Limb (tissue), 2 donors: Measurements from ENCODE around the gene NPAP1.
"Not testable (repeated sequence)": the region's sequence is repeated elsewhere in the genome, so short reads cannot be mapped to it uniquely, and the experiment has no call there.

Source experiments
- DNase-seq, 2 donors: peaks; one replicate each; pipeline ENCODE4 v3.0.0-alpha.2; 2016; ENCODE audit errors: extremely low spot score in 2 of 2

Gene NPAP1, protein sequence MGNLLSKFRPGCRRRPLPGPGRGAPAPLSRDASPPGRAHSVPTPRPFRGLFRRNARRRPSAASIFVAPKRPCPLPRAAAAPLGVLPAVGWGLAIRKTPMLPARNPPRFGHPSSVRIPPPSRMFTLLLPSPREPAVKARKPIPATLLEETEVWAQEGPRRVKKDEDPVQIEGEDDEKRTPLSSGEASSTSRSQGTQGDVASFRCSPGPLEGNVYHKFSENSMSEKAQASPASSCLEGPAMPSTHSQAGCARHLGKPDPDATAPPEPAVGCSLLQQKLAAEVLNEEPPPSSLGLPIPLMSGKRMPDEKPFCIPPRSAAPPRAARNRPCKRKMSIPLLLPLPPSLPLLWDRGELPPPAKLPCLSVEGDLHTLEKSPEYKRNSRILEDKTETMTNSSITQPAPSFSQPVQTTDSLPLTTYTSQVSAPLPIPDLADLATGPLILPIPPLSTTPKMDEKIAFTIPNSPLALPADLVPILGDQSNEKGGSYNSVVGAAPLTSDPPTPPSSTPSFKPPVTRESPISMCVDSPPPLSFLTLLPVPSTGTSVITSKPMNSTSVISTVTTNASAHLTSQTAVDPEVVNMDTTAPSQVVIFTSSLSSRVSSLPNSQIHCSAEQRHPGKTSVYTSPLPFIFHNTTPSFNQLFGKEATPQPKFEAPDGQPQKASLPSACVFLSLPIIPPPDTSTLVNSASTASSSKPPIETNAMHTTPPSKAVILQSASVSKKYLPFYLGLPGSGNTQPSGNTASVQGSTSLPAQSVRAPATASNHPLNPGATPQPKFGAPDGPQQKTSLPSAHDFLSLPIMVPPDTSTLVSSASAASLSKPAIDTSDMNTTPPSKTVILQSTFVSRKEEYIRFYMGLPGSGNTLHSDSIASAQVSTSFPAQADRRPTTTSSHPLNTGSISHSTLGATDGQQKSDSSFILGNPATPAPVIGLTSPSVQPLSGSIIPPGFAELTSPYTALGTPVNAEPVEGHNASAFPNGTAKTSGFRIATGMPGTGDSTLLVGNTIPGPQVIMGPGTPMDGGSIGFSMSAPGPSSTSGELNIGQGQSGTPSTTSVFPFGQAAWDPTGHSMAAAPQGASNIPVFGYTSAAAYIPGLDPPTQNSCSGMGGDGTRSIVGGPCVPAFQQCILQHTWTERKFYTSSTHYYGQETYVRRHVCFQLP

GRCh38 chr15:24675332-24676144 is at the start of gene NPAP1:
NPAP1 (plus strand) TSS chr15:24675775; CDS start chr15:24675868, 93 bp downstream.
- DNase-seq, result no peak

GRCh38 chr15:24627443-24627842 is 48.1 kb upstream of the NPAP1 start:
- DNase-seq, result no peak

DNA sequence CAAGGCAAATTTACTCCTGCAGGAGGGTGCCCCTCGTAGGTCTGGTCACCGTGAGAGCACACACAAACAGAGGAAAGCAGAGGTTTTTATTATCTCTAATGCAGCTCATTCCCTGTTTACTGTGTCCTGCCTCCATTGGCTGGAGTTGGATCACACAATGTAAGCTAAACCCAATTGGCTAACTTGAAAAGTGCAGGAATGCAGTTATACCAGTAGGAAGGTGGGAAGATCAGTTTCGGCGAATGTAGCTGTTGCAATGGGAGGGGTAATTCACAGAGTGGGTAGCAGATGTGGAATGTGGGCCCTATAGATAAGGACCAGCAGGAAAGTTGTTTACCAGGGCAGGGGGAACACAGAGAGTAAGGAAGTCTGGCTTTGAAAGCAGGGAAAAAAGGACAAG is 42.5 kb upstream of the NPAP1 start:
- DNase-seq, result no peak

DNA sequence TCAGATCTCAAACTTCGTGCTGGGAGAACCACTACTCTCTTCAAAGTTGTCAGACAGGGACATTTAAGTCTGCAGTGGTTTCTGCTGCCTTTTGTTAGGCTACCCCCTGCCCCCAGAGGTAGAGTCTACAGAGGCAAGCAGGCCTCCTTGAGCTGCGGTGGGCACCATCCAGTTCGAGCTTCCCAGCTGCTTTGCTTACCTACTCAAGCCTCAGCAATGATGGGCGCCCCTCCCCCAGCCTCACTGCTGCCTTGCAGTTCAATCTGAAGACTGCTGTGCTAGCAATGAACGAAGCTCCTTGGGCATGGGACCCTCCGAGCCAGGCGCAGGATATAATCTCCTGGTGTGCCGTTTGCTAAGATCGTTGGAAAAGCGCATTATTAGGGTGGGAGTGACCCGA is 36.2 kb upstream of the NPAP1 start:
- not testable (repeated sequence) for DNase-seq

GRCh38 chr15:24645627-24646026 is 29.9 kb upstream of the NPAP1 start:
- no peak for DNase-seq

DNA sequence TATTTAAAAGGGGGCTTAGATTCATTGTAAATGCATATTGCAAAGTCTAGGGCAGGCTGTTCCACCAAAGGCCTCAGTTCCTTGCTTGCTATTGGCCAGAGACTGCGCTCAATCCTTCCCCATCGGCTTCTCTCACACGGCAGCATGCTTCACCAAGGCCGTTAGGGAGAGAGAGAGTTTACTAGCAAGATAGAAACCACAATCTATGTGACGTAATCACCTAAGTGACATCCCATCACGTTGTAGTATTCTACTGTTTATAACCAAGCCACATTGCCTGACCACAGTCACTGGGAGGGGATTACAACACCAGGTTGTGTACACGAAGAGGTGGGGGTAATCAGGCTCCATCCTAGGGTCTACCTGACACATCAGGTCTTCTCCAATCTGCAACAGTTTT is 16.0 kb upstream of the NPAP1 start:
- no peak for DNase-seq

GRCh38 chr15:24662991-24663390 is 12.6 kb upstream of the NPAP1 start:
- no peak for DNase-seq

- DNase-seq, result no peak
Measured at GRCh38 chr15:24676431-24676830, 856 bp downstream of the NPAP1 start.

DNA sequence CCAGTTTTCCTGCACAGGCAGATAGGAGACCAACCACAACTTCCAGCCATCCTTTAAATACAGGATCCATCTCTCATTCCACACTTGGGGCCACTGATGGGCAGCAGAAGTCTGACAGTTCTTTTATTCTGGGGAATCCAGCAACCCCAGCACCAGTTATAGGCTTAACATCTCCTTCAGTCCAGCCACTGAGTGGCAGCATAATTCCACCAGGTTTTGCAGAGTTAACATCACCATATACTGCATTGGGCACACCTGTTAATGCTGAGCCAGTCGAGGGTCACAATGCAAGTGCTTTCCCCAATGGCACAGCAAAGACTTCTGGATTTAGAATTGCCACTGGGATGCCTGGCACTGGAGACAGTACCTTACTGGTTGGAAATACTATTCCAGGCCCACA is 2.9 kb downstream of the NPAP1 start:
- no peak for DNase-seq

DNA sequence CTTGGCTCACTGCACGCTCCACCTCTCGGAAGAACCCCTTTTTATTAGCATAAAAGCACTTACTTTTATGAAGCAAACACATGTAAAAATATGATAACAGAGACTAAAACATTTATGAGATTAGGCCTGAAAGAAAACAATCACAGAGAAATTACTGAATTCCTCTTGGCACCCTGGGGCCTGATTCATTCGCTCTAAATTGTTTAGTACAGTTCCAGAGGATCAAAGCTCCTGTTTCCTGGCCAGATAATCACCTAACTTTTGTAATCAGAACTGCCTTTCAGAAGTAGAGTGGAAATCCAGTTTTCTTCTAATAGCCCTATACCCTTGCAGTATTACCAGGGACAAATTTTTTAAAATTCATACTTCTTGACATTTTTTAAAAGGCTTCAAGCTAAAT is 6.4 kb downstream of the NPAP1 start:
- no peak for DNase-seq

GRCh38 chr15:24682905-24683304 is 7.3 kb downstream of the NPAP1 start:
- not testable (repeated sequence) for DNase-seq

- no peak for DNase-seq
Measured at GRCh38 chr15:24683736-24684135, 8.2 kb downstream of the NPAP1 start.

DNA sequence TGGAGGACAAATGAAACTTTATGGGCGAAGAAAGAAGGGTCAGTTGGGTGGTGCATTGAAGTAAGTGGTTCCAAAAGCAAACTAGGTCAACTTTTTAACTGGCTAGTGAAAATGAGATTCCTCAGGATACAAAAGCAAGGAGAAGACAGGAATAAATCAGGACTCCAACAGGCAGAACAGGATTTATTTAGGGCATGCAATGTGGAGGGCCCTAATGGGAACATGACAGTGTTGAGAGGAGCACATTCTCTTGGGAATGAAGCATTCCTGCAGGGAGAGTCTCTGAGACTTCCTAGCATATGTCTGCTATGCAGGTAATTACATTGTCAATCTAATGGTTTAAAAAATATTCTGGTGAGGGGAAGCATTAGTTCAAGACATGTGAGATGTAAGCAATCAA is 8.7 kb downstream of the NPAP1 start:
- no peak for DNase-seq

GRCh38 chr15:24696201-24696600 is 20.6 kb downstream of the NPAP1 start:
- DNase-seq, result no peak

DNA sequence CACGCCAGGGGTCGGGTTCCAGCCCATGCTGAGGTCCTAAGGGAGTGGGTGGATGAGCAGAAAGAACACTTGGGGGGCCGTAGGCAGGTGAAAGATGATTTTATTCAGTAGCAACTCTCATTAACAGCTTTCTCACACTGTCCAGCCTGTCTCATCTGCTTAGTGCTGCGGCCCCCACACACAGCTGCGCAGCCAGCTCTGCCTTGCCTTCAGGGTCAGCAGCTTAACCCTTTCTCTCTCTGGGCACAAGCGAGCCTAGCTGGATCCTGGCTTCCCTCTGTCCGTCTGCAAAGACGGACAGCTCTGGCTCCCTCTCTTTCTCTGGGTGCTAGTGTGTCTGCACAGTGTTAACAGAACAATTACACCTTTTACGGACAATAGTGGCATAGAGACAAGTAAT is 21.3 kb downstream of the NPAP1 start:
- DNase-seq, result no peak

DNA sequence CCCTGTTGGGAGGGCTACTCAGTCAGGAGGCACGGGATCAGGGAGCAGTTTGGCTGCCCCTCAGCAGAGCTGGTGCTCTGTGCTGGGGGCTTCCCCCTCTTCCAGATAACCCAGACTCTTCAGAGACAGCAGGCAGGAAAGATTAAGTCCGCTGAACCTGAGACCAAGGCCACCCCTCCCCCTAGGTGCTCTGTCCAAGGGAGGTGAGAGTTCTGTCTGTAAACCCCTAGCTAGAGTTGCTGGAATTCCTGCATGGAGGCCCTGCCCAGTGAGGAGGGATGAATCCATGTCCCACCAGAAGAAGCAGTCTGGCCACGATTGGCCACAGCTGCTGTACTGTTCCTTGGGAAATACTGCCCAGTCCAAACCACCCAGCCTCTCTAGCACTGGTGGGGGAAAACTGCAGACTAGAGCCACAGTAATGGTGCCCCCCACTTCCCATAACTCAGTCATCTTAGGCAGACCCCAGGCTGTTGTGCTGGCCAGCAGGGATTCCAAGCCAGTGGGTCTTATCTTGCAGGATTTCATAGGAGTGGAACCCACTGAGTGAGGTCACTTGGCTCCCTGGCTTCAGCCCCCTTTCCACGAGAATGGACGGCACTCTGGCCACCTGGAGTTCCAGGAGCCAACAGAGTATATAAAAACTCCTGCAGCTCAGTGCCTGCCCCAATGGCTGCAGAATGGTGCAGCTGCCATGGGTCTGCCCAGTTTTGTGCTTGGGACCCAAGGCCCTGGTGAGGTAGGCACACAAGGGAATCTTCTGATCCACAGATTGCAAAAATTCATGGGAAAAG is 42.9 kb downstream of the NPAP1 start:
- no peak for DNase-seq

GRCh38 chr15:24729760-24730159 is 54.2 kb downstream of the NPAP1 start:
- DNase-seq, result no peak
